Activated naive CD8-positive, alpha-beta T cell (primary cell): ENCODE measurements around the gene XRCC6.
"Not testable (repeated sequence)": the region's sequence is repeated elsewhere in the genome, so short reads cannot be mapped to it uniquely, and the experiment has no call there.

ENCODE experiments used
- H3K27ac Mint-ChIP-seq: one replicate; pipeline ENCODE4 v1.8.0; 2021; ENCODE audit warnings: mixed read lengths
- H3K27me3 Mint-ChIP-seq: one replicate; pipeline ENCODE4 v1.8.0; 2021; ENCODE audit warnings: mixed read lengths
- H3K36me3 Mint-ChIP-seq: one replicate; pipeline ENCODE4 v1.8.0; 2021; ENCODE audit warnings: mixed read lengths
- H3K4me1 Mint-ChIP-seq: one replicate; pipeline ENCODE4 v1.8.0; 2021; ENCODE audit warnings: low read depth, mixed read lengths
- H3K4me3 Mint-ChIP-seq: one replicate; pipeline ENCODE4 v1.8.0; 2021; ENCODE audit warnings: mild to moderate bottlenecking, mixed read lengths
- H3K9me3 Mint-ChIP-seq: one replicate; pipeline ENCODE4 v1.8.0; 2021; ENCODE audit warnings: low read depth, mixed read lengths

The XRCC6 gene

GRCh38 chr22:41621099-41621910, at the start of gene XRCC6:
TSS of gene XRCC6 (plus strand) at chr22:41621295. CDS start at chr22:41622005, 710 bp downstream.
- Mint-ChIP-seq H3K27ac (peak within 1 kb of the TSS; percentile 98), H3K27me3 (no peaks in the 10 kb centered on the region), H3K36me3 (peaks cover 15% of the 10 kb centered on the region), H3K9me3 (no peaks in the 10 kb centered on the region), H3K4me3 (peak within 1 kb of the TSS; percentile 97), H3K4me1 (peaks cover 38% of the 10 kb centered on the region)

- H3K27me3 Mint-ChIP-seq = no peaks in the 10 kb centered on the region
- H3K9me3 Mint-ChIP-seq = no peaks in the 10 kb centered on the region
- H3K36me3 Mint-ChIP-seq = no peaks in the 10 kb centered on the region
- H3K27ac Mint-ChIP-seq = no peak overlapping the region
- H3K4me3 Mint-ChIP-seq = no peak overlapping the region
- no peaks in the 10 kb centered on the region for H3K4me1 Mint-ChIP-seq
Observed at GRCh38 chr22:41571786-41572185, 49.3 kb upstream of the XRCC6 start.

GRCh38 chr22:41572305-41572704, 48.8 kb upstream of the XRCC6 start:
- H3K4me3 Mint-ChIP-seq, H3K9me3 Mint-ChIP-seq, H3K27me3 Mint-ChIP-seq, H3K4me1 Mint-ChIP-seq, H3K27ac Mint-ChIP-seq, H3K36me3 Mint-ChIP-seq: not testable (repeated sequence)

- Mint-ChIP-seq H3K36me3 (no peaks in the 10 kb centered on the region), H3K4me3 (no peak overlapping the region), H3K9me3 (no peaks in the 10 kb centered on the region), H3K27ac (no peak overlapping the region), H3K4me1 (no peaks in the 10 kb centered on the region), H3K27me3 (no peaks in the 10 kb centered on the region)
Observed at GRCh38 chr22:41573677-41574076, 47.4 kb upstream of the XRCC6 start.

- no peaks in the 10 kb centered on the region for H3K9me3 Mint-ChIP-seq
- H3K36me3 Mint-ChIP-seq = peaks cover 2% of the 10 kb centered on the region
- no peaks in the 10 kb centered on the region for H3K4me1 Mint-ChIP-seq
- no peak overlapping the region for H3K4me3 Mint-ChIP-seq
- H3K27me3 Mint-ChIP-seq = no peaks in the 10 kb centered on the region
- no peak overlapping the region for H3K27ac Mint-ChIP-seq
Observed at GRCh38 chr22:41574847-41575381, 46.2 kb upstream of the XRCC6 start.

- H3K9me3 Mint-ChIP-seq = no peaks in the 10 kb centered on the region
- H3K27me3 Mint-ChIP-seq = no peaks in the 10 kb centered on the region
- H3K36me3 Mint-ChIP-seq = peaks cover 2% of the 10 kb centered on the region
- no peak overlapping the region for H3K4me3 Mint-ChIP-seq
- no peaks in the 10 kb centered on the region for H3K4me1 Mint-ChIP-seq
- H3K27ac Mint-ChIP-seq = no peak overlapping the region
Observed at GRCh38 chr22:41575533-41575932, 45.6 kb upstream of the XRCC6 start.

- H3K36me3 Mint-ChIP-seq = peaks cover 2% of the 10 kb centered on the region
- H3K27ac Mint-ChIP-seq = no peak overlapping the region
- H3K27me3 Mint-ChIP-seq = no peaks in the 10 kb centered on the region
- no peaks in the 10 kb centered on the region for H3K9me3 Mint-ChIP-seq
- no peak overlapping the region for H3K4me3 Mint-ChIP-seq
- no peaks in the 10 kb centered on the region for H3K4me1 Mint-ChIP-seq
Observed at GRCh38 chr22:41576877-41577276, 44.2 kb upstream of the XRCC6 start.

GRCh38 chr22:41578114-41578513, 43.0 kb upstream of the XRCC6 start:
- no peaks in the 10 kb centered on the region for H3K9me3 Mint-ChIP-seq
- H3K27me3 Mint-ChIP-seq = no peaks in the 10 kb centered on the region
- no peak overlapping the region for H3K27ac Mint-ChIP-seq
- peaks cover 2% of the 10 kb centered on the region for H3K36me3 Mint-ChIP-seq
- H3K4me1 Mint-ChIP-seq = no peaks in the 10 kb centered on the region
- no peak overlapping the region for H3K4me3 Mint-ChIP-seq

- Mint-ChIP-seq H3K36me3 (peaks cover 2% of the 10 kb centered on the region), H3K9me3 (no peaks in the 10 kb centered on the region), H3K27me3 (no peaks in the 10 kb centered on the region), H3K27ac (no peak overlapping the region), H3K4me1 (no peaks in the 10 kb centered on the region), H3K4me3 (no peak overlapping the region)
Observed at GRCh38 chr22:41578818-41579217, 42.3 kb upstream of the XRCC6 start.

GRCh38 chr22:41579297-41579996, 41.6 kb upstream of the XRCC6 start:
- Mint-ChIP-seq H3K9me3 (no peaks in the 10 kb centered on the region), H3K36me3 (peaks cover 2% of the 10 kb centered on the region), H3K27ac (no peak overlapping the region), H3K4me1 (no peaks in the 10 kb centered on the region), H3K4me3 (no peak overlapping the region), H3K27me3 (no peaks in the 10 kb centered on the region)

- Mint-ChIP-seq H3K27me3 (no peaks in the 10 kb centered on the region), H3K9me3 (no peaks in the 10 kb centered on the region), H3K4me1 (no peaks in the 10 kb centered on the region), H3K4me3 (no peak overlapping the region), H3K27ac (no peak overlapping the region), H3K36me3 (peaks cover 2% of the 10 kb centered on the region)
Observed at GRCh38 chr22:41579997-41580355, 41.1 kb upstream of the XRCC6 start.

GRCh38 chr22:41582694-41583093, 38.4 kb upstream of the XRCC6 start:
- no peaks in the 10 kb centered on the region for H3K9me3 Mint-ChIP-seq

GRCh38 chr22:41584881-41585280, 36.2 kb upstream of the XRCC6 start:
- Mint-ChIP-seq H3K4me1 (peaks cover 8% of the 10 kb centered on the region), H3K27ac (no peak overlapping the region), H3K27me3 (no peaks in the 10 kb centered on the region), H3K9me3 (no peaks in the 10 kb centered on the region), H3K4me3 (no peak overlapping the region), H3K36me3 (no peaks in the 10 kb centered on the region)

More at GRCh38 chr22:41582694-41583093, 38.4 kb upstream of the XRCC6 start:
- Mint-ChIP-seq H3K27me3 (no peaks in the 10 kb centered on the region), H3K36me3 (peaks cover 2% of the 10 kb centered on the region), H3K4me3 (no peak overlapping the region), H3K27ac (no peak overlapping the region), H3K4me1 (no peaks in the 10 kb centered on the region)

GRCh38 chr22:41585898-41586297, 35.2 kb upstream of the XRCC6 start:
- Mint-ChIP-seq H3K4me3 (no peak overlapping the region), H3K27me3 (no peaks in the 10 kb centered on the region), H3K4me1 (peaks cover 8% of the 10 kb centered on the region), H3K36me3 (no peaks in the 10 kb centered on the region), H3K27ac (no peak overlapping the region), H3K9me3 (no peaks in the 10 kb centered on the region)

- H3K27me3 Mint-ChIP-seq = no peaks in the 10 kb centered on the region
- no peak overlapping the region for H3K27ac Mint-ChIP-seq
- H3K4me3 Mint-ChIP-seq = peak overlapping the region; percentile 7
- no peaks in the 10 kb centered on the region for H3K9me3 Mint-ChIP-seq
- H3K36me3 Mint-ChIP-seq = no peaks in the 10 kb centered on the region
- peaks cover 10% of the 10 kb centered on the region for H3K4me1 Mint-ChIP-seq
Observed at GRCh38 chr22:41587347-41587723, 33.8 kb upstream of the XRCC6 start.
